SIG-M5 treated with dmso at 0.1 percent for 504 hours (cell line): Measurements from ENCODE around the gene FAM221A.
"Not testable (repeated sequence)": the region's sequence is repeated elsewhere in the genome, so short reads cannot be mapped to it uniquely, and the experiment has no call there.

Experiments used
- DNase-seq: peaks from one replicate; lab custom pipeline; 2025; ENCODE audit not compliant: unreplicated experiment; lab: John Stamatoyannopoulos, UW

FAM221A gene

GRCh38 chr7:23700046-23700445, 20.0 kb downstream of the FAM221A start:
- no peak for DNase-seq

DNA sequence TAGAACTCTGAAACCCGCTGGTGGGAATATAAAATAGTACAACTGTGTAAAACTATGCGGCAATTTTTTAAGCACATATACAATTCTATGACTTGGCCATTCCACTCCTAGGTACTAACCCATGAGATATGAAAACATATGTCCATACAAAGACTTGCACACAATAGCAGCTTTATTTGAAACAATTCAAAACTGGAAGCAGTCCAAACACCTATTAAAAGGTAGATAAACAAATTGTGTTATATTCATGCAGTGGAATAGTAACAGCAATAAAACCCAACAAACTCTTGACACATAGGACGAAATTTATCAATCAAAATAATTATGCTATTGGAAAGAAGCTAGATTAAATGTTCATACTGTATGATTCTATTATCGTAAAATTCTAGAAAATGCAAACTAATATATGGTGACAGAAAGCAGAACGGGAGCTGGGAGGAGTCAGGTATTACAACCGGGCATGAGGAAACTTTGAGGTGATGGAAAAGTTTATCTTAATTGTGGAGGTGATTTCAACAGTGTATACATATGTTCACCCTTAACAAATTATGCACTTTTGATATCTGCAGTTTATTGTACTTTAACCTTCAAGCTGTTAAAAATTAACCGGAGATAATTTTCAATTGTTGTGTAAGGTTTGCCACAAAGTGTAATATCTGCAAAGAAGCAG, 29.2 kb downstream of the FAM221A start:
- DNase-seq: no peak

- no peak for DNase-seq
These were observed 30.0 kb downstream of the FAM221A start, which contains the start of gene STK31 for GRCh38 chr7:23710000-23710399. Gene STK31 (plus strand): TSS chr7:23710219. CDS start chr7:23710286, 67 bp downstream.

- peak; percentile 47 for DNase-seq
These were observed 32.6 kb downstream of the FAM221A start for GRCh38 chr7:23712368-23713284.

DNA sequence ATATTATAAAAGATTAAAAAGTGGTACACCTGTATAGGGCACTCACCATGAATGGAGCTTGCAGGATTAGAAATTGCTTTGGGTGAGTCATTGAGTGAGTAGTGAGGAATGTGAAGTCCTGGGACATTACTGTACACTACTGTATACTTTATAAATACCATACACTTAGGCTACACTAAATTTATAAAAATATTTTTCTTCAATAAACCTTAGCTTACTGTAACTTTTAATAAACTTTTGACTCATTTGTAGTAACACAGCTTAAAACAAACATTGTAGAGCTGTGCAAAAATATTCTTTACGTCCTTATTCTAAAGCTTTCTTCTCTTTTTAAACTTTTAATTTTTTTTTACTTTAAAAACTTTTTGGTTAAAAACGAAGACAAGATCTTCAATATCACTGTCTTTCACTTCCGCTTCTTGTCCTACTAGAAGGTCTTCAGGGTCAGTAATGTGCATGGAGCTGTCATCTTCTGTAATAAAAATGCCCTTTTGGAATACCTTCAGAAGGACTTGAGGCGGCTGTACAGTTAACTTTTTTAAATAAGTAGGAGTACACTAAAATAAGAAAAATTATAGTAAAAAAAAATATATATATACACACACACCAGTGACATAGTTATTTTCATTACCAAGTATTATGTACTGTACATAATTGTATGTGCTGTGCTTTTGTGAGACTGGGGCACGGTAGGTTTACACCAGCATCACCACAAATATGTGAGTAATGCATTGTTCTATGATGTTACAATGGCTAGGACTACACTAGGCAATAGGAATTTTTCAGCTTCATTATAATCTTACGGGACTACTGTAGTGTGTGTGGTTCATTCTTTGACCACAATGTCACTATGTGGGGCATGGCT, 33.5 kb downstream of the FAM221A start:
- no peak for DNase-seq

DNA sequence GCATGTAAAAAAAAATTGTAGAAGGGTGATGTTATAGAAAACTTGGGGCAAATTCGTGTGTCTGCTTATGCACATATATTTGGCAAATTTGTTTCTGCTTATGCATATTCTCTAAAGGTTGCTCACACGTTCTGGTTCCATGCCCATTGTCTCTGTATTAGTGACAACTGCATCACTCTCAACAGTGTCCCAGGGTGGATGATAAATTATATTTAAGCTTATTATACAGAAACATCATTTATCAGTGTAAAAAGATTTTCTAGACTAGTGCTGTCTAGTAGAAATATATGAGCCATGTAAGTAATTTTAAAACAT, 34.1 kb downstream of the FAM221A start:
- no peak for DNase-seq

- no peak for DNase-seq
These were observed 34.6 kb downstream of the FAM221A start for GRCh38 chr7:23714579-23714978.

GRCh38 chr7:23715099-23715498, 35.1 kb downstream of the FAM221A start:
- DNase-seq: no peak

- DNase-seq: no peak
These were observed 37.8 kb downstream of the FAM221A start for GRCh38 chr7:23717788-23718187.

- no peak for DNase-seq
These were observed 41.5 kb downstream of the FAM221A start for GRCh38 chr7:23721456-23721855.

- DNase-seq: not testable (repeated sequence)
These were observed 42.7 kb downstream of the FAM221A start for GRCh38 chr7:23722587-23723216.

- DNase-seq: not testable (repeated sequence)
These were observed 44.1 kb downstream of the FAM221A start for GRCh38 chr7:23724113-23724512.

DNA sequence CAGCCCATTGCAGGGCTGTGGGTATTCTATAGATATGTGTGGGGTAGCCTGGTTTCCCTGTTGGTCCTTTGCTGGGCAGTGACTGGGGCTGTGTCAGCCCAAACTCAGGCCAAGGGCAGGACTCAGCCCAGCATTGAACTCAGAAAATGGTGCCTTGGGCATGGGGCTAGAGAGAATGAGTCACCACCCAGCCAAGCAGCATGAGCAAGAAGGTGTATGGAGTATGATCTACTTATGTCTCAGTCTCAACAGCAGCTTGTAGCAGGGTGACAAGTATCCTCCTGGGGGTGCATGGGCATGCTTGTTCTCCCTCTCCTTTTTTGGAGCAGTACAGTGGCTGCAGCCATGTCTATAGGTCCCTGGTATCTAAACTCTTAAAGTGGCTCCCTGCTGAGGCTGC, 62.1 kb downstream of the FAM221A start:
- no peak for DNase-seq

GRCh38 chr7:23743226-23743625, 63.2 kb downstream of the FAM221A start:
- no peak for DNase-seq

- no peak for DNase-seq
These were observed 66.6 kb downstream of the FAM221A start for GRCh38 chr7:23746629-23747028.

GRCh38 chr7:23751852-23752251, 71.9 kb downstream of the FAM221A start:
- no peak for DNase-seq
